ENCODE data around the gene ANO10. TPM values are rescaled to one million over a fixed set of nuclear protein-coding genes. Genes with fewer than 3 reads are reported as not detected.
"Not testable (repeated sequence)": the region's sequence is repeated elsewhere in the genome, so short reads cannot be mapped to it uniquely, and the experiment has no call there.

Gene ANO10
- polyA plus RNA-seq, 3 donors: 11.2 to 24.8 (median 21.6) TPM

GRCh38 chr3:43591866-43592265, 29.9 kb downstream of the ANO10 start:
- intact Hi-C loops (cut with micrococcal nuclease): not testable (repeated sequence)

GRCh38 chr3:43587303-43587702, 34.5 kb downstream of the ANO10 start:
- WGBS (ENCODE audit: insufficient coverage): 100% methylated on average over 3 of the region's 3 CpGs
- H3K9me3 Mint-ChIP-seq: peaks cover 10 to 15% (median 11%) of the 10 kb centered on the region in 7 donors

More at GRCh38 chr3:43591866-43592265, 29.9 kb downstream of the ANO10 start:
- H3K9ac ChIP-seq (ENCODE audit: insufficient read depth, low read length, poor library complexity, severe bottlenecking); H3K79me2 ChIP-seq (ENCODE audit: insufficient read depth, low read length); H3K4me3 ChIP-seq (replicated peaks in 1 of 3; ENCODE audit: low read depth in 2 of 3, low read length in 3 of 3); H3K27ac Mint-ChIP-seq; H3K27ac ChIP-seq (ENCODE audit: low read depth in 1 of 2, low read length in 2 of 2); DNase-seq; H3K4me1 ChIP-seq (ENCODE audit: control insufficient read depth in 1 of 2, insufficient read depth in 2 of 2, low read length in 2 of 2); H3K27me3 ChIP-seq (ENCODE audit: control insufficient read depth in 2 of 2, insufficient read depth in 2 of 2, low read length in 2 of 2); H4K20me1 ChIP-seq (ENCODE audit: insufficient read depth, low read length); H3K4me3 Mint-ChIP-seq; H3K27me3 Mint-ChIP-seq (ENCODE audit: low read depth in 3 of 3); H3K4me1 Mint-ChIP-seq; H3K4me2 ChIP-seq (replicated peaks; ENCODE audit: extremely low read depth, low read length, poor library complexity, severe bottlenecking); H2AFZ ChIP-seq (ENCODE audit: insufficient read depth, low read depth, low read length, poor library complexity, severe bottlenecking): not testable (repeated sequence)
- Mint-ChIP-seq H3K9me3 (peaks cover 17 to 42% (median 38%) of the 10 kb centered on the region in 7 donors), H3K36me3 (peaks cover 63 to 77% of the 10 kb centered on the region in 2 donors)
- WGBS (ENCODE audit: insufficient coverage): 100% methylated on average over 4 of the region's 10 CpGs
- Histone ChIP-seq H3K9me3 (replicated peaks in 1 of 2; ENCODE audit: control insufficient read depth in 1 of 2, insufficient read depth in 1 of 2, low read length in 2 of 2) (peaks cover 5 to 12% of the 10 kb centered on the region in 2 donors), H3K36me3 (replicated peaks in 1 of 2; ENCODE audit: control insufficient read depth in 1 of 2, insufficient read depth in 2 of 2, low read length in 2 of 2) (peaks cover 5 to 11% of the 10 kb centered on the region in 2 donors)

More at GRCh38 chr3:43587303-43587702, 34.5 kb downstream of the ANO10 start:
- Mint-ChIP-seq H3K27me3 (ENCODE audit: low read depth in 3 of 3) (no peaks in the 10 kb centered on the region), H3K27ac (no peak overlapping the region), H3K4me3 (no peak overlapping the region), H3K36me3 (peaks cover 38 to 62% of the 10 kb centered on the region in 2 donors), H3K4me1 (peaks cover 11% of the 10 kb centered on the region)
- Histone ChIP-seq H3K27me3 (ENCODE audit: control insufficient read depth in 2 of 2, insufficient read depth in 2 of 2, low read length in 2 of 2) (no peaks in the 10 kb centered on the region), H3K9me3 (replicated peaks in 1 of 2; ENCODE audit: control insufficient read depth in 1 of 2, insufficient read depth in 1 of 2, low read length in 2 of 2) (peaks cover 5 to 12% of the 10 kb centered on the region in 2 donors), H3K4me1 (ENCODE audit: control insufficient read depth in 1 of 2, insufficient read depth in 2 of 2, low read length in 2 of 2) (peaks cover 0 to 2% of the 10 kb centered on the region in 2 donors), H2AFZ (ENCODE audit: insufficient read depth, low read depth, low read length, poor library complexity, severe bottlenecking) (no peak overlapping the region), H3K4me3 (replicated peaks in 1 of 3; ENCODE audit: low read depth in 2 of 3, low read length in 3 of 3) (no peak overlapping the region), H3K36me3 (replicated peaks in 1 of 2; ENCODE audit: control insufficient read depth in 1 of 2, insufficient read depth in 2 of 2, low read length in 2 of 2) (peaks cover 5 to 11% of the 10 kb centered on the region in 2 donors), H4K20me1 (ENCODE audit: insufficient read depth, low read length) (no peaks in the 10 kb centered on the region), H3K4me2 (replicated peaks; ENCODE audit: extremely low read depth, low read length, poor library complexity, severe bottlenecking) (no peak overlapping the region), H3K79me2 (ENCODE audit: insufficient read depth, low read length) (no peaks in the 10 kb centered on the region), H3K9ac (ENCODE audit: insufficient read depth, low read length, poor library complexity, severe bottlenecking) (no peak overlapping the region), H3K27ac (ENCODE audit: low read depth in 1 of 2, low read length in 2 of 2) (no peak overlapping the region)
- DNase-seq: no peak
- intact Hi-C loops (cut with micrococcal nuclease): no loop called here
- TF ChIP-seq, protein P1, sequence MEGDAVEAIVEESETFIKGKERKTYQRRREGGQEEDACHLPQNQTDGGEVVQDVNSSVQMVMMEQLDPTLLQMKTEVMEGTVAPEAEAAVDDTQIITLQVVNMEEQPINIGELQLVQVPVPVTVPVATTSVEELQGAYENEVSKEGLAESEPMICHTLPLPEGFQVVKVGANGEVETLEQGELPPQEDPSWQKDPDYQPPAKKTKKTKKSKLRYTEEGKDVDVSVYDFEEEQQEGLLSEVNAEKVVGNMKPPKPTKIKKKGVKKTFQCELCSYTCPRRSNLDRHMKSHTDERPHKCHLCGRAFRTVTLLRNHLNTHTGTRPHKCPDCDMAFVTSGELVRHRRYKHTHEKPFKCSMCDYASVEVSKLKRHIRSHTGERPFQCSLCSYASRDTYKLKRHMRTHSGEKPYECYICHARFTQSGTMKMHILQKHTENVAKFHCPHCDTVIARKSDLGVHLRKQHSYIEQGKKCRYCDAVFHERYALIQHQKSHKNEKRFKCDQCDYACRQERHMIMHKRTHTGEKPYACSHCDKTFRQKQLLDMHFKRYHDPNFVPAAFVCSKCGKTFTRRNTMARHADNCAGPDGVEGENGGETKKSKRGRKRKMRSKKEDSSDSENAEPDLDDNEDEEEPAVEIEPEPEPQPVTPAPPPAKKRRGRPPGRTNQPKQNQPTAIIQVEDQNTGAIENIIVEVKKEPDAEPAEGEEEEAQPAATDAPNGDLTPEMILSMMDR (IDR thresholded peaks at IDR 0.05): no peak
